Osteoblast (primary cell): ENCODE data around the gene CHST13. TPM values are rescaled to one million over a fixed set of nuclear protein-coding genes. Genes with fewer than 3 reads are reported as not detected.

Experiments
- DNase-seq: peaks from one replicate; pipeline ENCODE4 v3.0.0; 2011; ENCODE audit warnings: low spot score, mixed read lengths; ENCODE audit not compliant: insufficient read length; ENCODE audit errors: missing footprints
- H2AFZ ChIP-seq: 2 replicates; pipeline ENCODE4 v1.6.0; 2011; ENCODE audit warnings: mild to moderate bottlenecking, low read length
- H3K27ac ChIP-seq: 2 replicates; pipeline ENCODE4 v1.5.1; 2011; ENCODE audit warnings: mild to moderate bottlenecking, low read depth, low read length, moderate library complexity
- H3K27me3 ChIP-seq: 2 replicates; pipeline ENCODE4 v1.6.0; 2012; ENCODE audit warnings: mild to moderate bottlenecking, control low read depth, inconsistent platforms, low read length, moderate library complexity; ENCODE audit not compliant: insufficient read depth
- H3K36me3 ChIP-seq: 2 replicates; pipeline ENCODE4 v1.5.1; 2011; ENCODE audit warnings: mild to moderate bottlenecking, low read length, control low read depth, moderate library complexity; ENCODE audit not compliant: insufficient read depth
- H3K4me1 ChIP-seq: 2 replicates; pipeline ENCODE4 v1.5.1; 2011; ENCODE audit warnings: mild to moderate bottlenecking, low read length, control low read depth, moderate library complexity; ENCODE audit not compliant: insufficient read depth
- H3K4me2 ChIP-seq: 2 replicates; pipeline ENCODE4 v1.6.0; 2011; ENCODE audit warnings: mild to moderate bottlenecking, low read length; ENCODE audit not compliant: insufficient read depth
- H3K4me3 ChIP-seq: fragments of 200-600 bp; sonication (generic); 3 replicates; pipeline ENCODE4 v1.5.1; 2012; ENCODE audit warnings: mild to moderate bottlenecking, low read length, inconsistent platforms; ENCODE audit not compliant: insufficient read depth
- H3K79me2 ChIP-seq: 2 replicates; pipeline ENCODE4 v1.6.0; 2012; ENCODE audit warnings: mild to moderate bottlenecking, low read length, control low read depth, inconsistent platforms; ENCODE audit not compliant: insufficient read depth
- H3K9me3 ChIP-seq: 2 replicates; pipeline ENCODE4 v1.5.1; 2011; ENCODE audit warnings: low read depth, low read length, control low read depth
- H4K20me1 ChIP-seq: 2 replicates; pipeline ENCODE4 v1.6.0; 2012; ENCODE audit warnings: mild to moderate bottlenecking, low read length, control low read depth; ENCODE audit not compliant: insufficient read depth
- CTCF ChIP-seq: IDR thresholded peaks from 2 replicates; pipeline ENCODE4 v1.5.1; 2011; ENCODE audit warnings: mild to moderate bottlenecking, low read depth, low read length, moderate library complexity; ENCODE audit errors: extremely low read depth
- total RNA-seq: library from RNA; depleted of rRNA; stranded (reverse); fragments of >200 nt; gene quantifications from 2 replicates; pipeline ENCODE4 v1.2.3, GENCODE V29; 2012

Gene CHST13
- total RNA-seq: under 0.01 TPM in 1 of 2 replicates, not detected in the other

GRCh38 chr3:126523745-126524428, at the start of gene CHST13:
CHST13 (plus strand) TSS chr3:126524155; CDS start chr3:126524333, 178 bp downstream.
- H3K36me3 ChIP-seq: no peaks in the 10 kb centered on the region
- no peaks in the 10 kb centered on the region for H4K20me1 ChIP-seq
- DNase-seq: peak; percentile 96
- H3K27ac ChIP-seq: no peak within 1 kb of the TSS
- no peaks in the 10 kb centered on the region for H3K79me2 ChIP-seq
- peak within 1 kb of the TSS; percentile 58 for H3K4me3 ChIP-seq
- H3K27me3 ChIP-seq: peaks cover 24% of the 10 kb centered on the region
- H3K4me1 ChIP-seq: no peaks in the 10 kb centered on the region
- TF ChIP-seq CTCF: no peak
- peak within 1 kb of the TSS; percentile 72 for H3K4me2 ChIP-seq
- H3K9me3 ChIP-seq: no peaks in the 10 kb centered on the region
- H2AFZ ChIP-seq: peak within 1 kb of the TSS; percentile 47

DNA sequence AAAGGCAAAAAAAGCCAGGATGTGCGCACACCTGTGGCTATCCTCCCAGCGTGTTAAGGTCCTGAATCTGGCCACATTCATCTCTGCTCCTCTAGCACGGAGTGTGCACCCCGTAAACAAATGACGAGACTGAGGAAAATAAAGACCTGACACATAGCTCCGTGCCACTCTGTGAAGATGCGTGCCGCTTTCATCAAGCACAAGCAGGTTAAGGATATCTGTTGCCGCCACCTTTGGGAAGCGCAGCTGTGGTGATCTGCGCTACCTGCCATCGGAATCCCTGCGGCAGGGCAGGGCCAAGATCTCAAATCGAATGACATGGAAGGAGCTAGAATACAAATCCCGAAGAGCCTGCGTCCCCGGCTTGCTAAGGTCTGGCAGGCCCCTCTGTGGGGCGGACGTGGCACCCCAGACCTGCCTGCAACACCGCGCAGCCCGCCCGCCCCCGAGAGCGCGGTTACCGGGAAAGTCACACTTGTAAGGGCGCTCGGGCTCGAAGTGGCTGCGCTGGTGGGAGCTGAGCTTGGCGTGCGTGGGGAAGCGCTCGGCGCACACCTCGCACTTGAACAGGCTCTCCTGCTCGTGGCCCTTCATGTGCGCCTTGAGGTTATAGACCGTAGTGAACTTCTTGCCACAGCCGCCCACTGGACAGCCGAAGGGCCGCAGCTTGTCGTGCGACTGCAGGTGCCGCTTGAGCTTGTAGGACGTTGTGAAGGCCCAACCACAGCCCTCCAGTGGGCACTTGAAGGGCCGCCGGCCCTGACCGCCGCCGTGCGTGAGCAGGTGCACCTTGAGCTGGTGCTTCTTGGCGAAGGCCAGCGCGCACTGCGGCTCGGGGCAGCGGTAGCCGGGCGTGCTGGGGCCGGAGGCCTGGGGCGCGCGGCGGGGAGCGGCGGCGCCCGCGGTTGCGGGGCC, 49.2 kb upstream of the CHST13 start:
- DNase-seq: peak; percentile 91
- peak overlapping the region; percentile 81 for H3K4me3 ChIP-seq
- peak overlapping the region; percentile 59 for H3K27ac ChIP-seq
- H3K4me1 ChIP-seq: peaks cover 28% of the 10 kb centered on the region
- no peaks in the 10 kb centered on the region for H3K27me3 ChIP-seq
- no peaks in the 10 kb centered on the region for H3K9me3 ChIP-seq
- peaks cover 18% of the 10 kb centered on the region for H3K36me3 ChIP-seq
- peaks cover 36% of the 10 kb centered on the region for H4K20me1 ChIP-seq
- peaks cover 52% of the 10 kb centered on the region for H3K79me2 ChIP-seq
- no peak overlapping the region for H2AFZ ChIP-seq
- no peak for TF ChIP-seq CTCF
- peak overlapping the region; percentile 88 for H3K4me2 ChIP-seq

DNA sequence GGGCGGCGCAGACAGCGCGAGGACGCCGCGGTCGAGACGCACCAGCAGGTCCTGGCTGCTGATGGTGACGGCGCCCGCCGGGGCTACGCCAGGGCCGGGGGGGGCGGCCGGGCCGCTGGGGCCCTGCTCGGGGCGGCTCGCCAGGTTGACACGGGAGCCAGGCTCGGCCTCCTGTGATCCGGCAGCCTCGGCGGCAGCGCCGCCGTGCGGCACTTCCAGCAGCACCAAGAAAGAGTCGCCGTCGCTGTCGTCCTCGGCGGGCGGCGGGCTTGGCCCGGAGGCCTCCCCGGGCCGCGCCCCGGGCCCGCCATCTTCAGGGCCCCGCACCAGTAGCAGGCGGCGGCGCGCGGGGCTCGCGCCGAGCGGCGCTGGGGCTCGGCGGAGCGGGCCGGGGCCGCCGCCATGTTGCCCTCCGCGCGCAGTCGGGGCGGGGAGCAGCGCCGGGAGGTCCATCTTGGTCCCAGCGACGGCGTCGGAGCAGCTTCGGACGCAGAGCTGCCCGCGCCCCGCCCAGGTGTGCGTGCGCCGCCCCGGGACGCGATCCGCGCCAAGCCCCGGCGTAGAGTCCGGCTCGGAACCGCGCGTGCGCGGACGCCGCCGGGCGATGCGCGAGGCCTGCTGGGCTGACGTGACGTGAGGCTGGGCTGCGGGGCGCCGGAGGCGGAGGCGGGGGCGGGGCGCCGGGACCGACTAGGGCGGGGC, 48.4 kb upstream of the CHST13 start, which contains the start of gene ZXDC:
ZXDC (minus strand) TSS at position 479 of the 702 bp plus-strand sequence; CDS start at position 453, 26 bp downstream.
- no peaks in the 10 kb centered on the region for H3K9me3 ChIP-seq
- H3K4me2 ChIP-seq: peak within 1 kb of the TSS; percentile 97
- H3K27me3 ChIP-seq: no peaks in the 10 kb centered on the region
- DNase-seq: peak; percentile 100
- H3K27ac ChIP-seq: peak within 1 kb of the TSS; percentile 59
- no peak for TF ChIP-seq CTCF
- H3K36me3 ChIP-seq: peaks cover 10% of the 10 kb centered on the region
- H3K4me3 ChIP-seq: peak within 1 kb of the TSS; percentile 85
- peak within 1 kb of the TSS; percentile 100 for H2AFZ ChIP-seq
- peaks cover 33% of the 10 kb centered on the region for H4K20me1 ChIP-seq
- H3K4me1 ChIP-seq: peaks cover 28% of the 10 kb centered on the region
- peaks cover 44% of the 10 kb centered on the region for H3K79me2 ChIP-seq
